UCSD-AML1 (cell line): Measurements from ENCODE around the gene KCND3.

Source experiments
- DNase-seq: peaks from one replicate; lab custom pipeline; 2025; ENCODE audit not compliant: unreplicated experiment; lab: John Stamatoyannopoulos, UW

The KCND3 gene

GRCh38 chr1:111988743-111989453 is 570 bp downstream of the KCND3 start:
- no peak for DNase-seq

GRCh38 chr1:111988377-111988742 is 1.1 kb downstream of the KCND3 start:
- no peak for DNase-seq

GRCh38 chr1:111987502-111987901 is 2.0 kb downstream of the KCND3 start:
- DNase-seq, result no peak

- no peak for DNase-seq
These were observed 6.0 kb downstream of the KCND3 start for GRCh38 chr1:111983500-111983899.

GRCh38 chr1:111982428-111982827 is 7.0 kb downstream of the KCND3 start:
- DNase-seq, result no peak

GRCh38 chr1:111981871-111982270 is 7.6 kb downstream of the KCND3 start:
- DNase-seq, result no peak

GRCh38 chr1:111981090-111981489 is 8.4 kb downstream of the KCND3 start:
- DNase-seq, result no peak

GRCh38 chr1:111980686-111981085 is 8.8 kb downstream of the KCND3 start:
- DNase-seq, result no peak

GRCh38 chr1:111978695-111979094 is 10.8 kb downstream of the KCND3 start:
- no peak for DNase-seq

- DNase-seq, result no peak
These were observed 12.1 kb downstream of the KCND3 start for GRCh38 chr1:111977378-111977777.

GRCh38 chr1:111976842-111977241 is 12.6 kb downstream of the KCND3 start:
- no peak for DNase-seq

- no peak for DNase-seq
These were observed 13.1 kb downstream of the KCND3 start for GRCh38 chr1:111976332-111976731.

- no peak for DNase-seq
These were observed 16.2 kb downstream of the KCND3 start for GRCh38 chr1:111973150-111973790.

GRCh38 chr1:111971396-111971795 is 18.1 kb downstream of the KCND3 start:
- no peak for DNase-seq

GRCh38 chr1:111968511-111968910 is 21.0 kb downstream of the KCND3 start:
- DNase-seq, result no peak

GRCh38 chr1:111967886-111968285 is 21.6 kb downstream of the KCND3 start:
- DNase-seq, result no peak

GRCh38 chr1:111967067-111967690 is 22.3 kb downstream of the KCND3 start:
- DNase-seq, result no peak

- DNase-seq, result no peak
These were observed 23.6 kb downstream of the KCND3 start for GRCh38 chr1:111965781-111966443.

- no peak for DNase-seq
These were observed 25.3 kb downstream of the KCND3 start for GRCh38 chr1:111963985-111964738.

GRCh38 chr1:111961773-111962565 is 27.5 kb downstream of the KCND3 start:
- DNase-seq, result no peak
